A673 (cell line): Measurements from ENCODE around the gene TEX35.

Source experiments
- EZH2 ChIP-seq: fragments of 200-600 bp; sonication (generic); IDR thresholded peaks from 2 replicates; pipeline ENCODE4 v1.6.1; 2017; ENCODE audit warnings: borderline replicate concordance, low read depth, mild to moderate bottlenecking, mixed read lengths, antibody characterized with exemption, low read length; ENCODE audit not compliant: poor library complexity, severe bottlenecking
- TF ChIP-seq, protein P1 (sequence below): fragments of 300-800, 200-600 bp; sonication (generic); conservative IDR thresholded peaks from 2 replicates; pipeline ENCODE4 v1.5.1; 2017; ENCODE audit warnings: low read depth, mild to moderate bottlenecking, antibody characterized with exemption, low read length, moderate library complexity, mixed read lengths

DNA sequence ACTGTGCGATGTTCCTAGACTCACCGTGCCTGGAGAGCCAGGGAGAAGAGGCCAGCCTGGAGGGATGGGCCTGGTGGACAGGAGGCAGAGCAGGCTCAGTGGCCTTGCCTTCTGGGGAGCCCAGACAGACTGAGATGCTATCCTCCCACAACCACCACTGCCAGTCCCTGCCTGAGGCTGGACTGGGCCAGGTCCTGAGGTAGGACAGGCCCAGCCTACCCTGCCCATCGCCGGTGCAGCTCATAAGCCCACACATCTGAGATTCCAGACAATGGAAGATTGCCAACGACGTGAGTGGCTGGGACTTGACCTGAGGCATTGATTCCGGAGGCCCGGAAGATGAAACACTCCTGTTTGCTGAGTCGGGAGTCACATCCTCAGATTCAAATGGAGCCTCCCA, 21.9 kb upstream of the TEX35 start:
- TF ChIP-seq, protein P1, sequence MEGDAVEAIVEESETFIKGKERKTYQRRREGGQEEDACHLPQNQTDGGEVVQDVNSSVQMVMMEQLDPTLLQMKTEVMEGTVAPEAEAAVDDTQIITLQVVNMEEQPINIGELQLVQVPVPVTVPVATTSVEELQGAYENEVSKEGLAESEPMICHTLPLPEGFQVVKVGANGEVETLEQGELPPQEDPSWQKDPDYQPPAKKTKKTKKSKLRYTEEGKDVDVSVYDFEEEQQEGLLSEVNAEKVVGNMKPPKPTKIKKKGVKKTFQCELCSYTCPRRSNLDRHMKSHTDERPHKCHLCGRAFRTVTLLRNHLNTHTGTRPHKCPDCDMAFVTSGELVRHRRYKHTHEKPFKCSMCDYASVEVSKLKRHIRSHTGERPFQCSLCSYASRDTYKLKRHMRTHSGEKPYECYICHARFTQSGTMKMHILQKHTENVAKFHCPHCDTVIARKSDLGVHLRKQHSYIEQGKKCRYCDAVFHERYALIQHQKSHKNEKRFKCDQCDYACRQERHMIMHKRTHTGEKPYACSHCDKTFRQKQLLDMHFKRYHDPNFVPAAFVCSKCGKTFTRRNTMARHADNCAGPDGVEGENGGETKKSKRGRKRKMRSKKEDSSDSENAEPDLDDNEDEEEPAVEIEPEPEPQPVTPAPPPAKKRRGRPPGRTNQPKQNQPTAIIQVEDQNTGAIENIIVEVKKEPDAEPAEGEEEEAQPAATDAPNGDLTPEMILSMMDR: no peak
- TF ChIP-seq EZH2: no peak
